Activated gamma-delta T cell treated with anti-CD3 and anti-CD28 coated beads, Interleukin-2, amount 50 U/mL, for 16 hours (primary cell): ENCODE results near the gene RAE1.
A peak's percentile ranks its signal among the peaks of the same experiment; 100 is the strongest.
"Not testable (repeated sequence)": the region's sequence is repeated elsewhere in the genome, so short reads cannot be mapped to it uniquely, and the experiment has no call there.

Experiments
- DNase-seq: peaks from one replicate; pipeline ENCODE4 v3.0.0-alpha.2; 2020; ENCODE audit warnings: low read depth

The RAE1 gene

DNA sequence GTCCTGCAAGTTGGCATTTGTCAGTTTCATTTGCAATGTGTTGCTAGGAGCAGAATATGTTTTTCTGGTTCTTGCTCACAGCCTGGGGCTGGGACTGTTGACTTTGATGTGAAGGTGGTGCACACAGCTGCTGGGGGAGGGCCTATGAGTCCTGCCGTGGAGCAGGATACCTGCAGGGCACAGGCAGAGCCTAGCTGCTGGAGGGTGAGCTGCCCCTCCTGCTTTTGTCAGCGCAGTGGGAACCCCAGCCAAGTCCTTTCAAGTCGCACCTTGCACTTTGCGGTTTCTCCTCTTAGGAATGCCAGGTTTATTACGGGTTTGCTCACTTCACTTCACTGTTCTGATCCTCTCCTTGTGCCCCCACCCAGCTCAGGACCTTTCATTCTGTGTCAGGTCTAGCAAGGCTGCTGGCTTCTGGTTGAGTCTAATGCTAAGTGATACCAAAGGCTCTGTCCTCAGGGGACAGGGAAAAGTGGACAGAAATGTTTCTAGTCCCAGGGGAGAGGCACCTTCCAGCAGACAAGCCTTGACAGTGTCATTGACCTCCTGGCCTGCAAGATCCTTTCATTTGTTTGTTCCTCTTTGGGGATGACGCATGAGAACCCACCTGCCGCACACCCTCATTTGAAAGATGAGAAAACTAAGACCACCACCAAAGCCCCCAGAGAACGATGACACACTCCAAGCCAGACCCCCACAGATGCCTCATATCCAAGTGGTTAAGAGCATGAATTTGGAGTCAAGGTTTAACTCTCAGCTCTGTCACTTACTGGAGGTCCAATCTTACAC, 24.2 kb upstream of the RAE1 start:
- DNase-seq: no peak

DNA sequence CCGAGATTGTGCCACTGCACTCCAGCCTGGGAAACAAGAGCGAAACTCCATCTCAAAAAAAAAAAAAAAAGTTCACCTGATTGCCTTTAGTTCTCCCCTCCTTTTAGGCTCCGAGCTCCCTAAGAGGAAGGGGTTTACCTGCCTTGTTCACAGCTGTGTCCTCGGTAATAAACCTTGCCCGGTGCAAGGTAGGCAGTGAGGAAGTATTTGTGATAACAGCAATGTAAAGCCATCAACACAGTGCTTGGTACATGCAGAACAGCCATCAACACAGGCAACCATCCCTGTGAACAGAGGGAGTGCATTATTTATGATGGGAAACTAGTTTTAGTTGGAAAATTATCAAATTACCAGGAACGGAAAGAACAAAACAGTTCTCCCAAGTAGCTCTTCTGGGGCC, 23.2 kb upstream of the RAE1 start:
- DNase-seq: no peak

DNA sequence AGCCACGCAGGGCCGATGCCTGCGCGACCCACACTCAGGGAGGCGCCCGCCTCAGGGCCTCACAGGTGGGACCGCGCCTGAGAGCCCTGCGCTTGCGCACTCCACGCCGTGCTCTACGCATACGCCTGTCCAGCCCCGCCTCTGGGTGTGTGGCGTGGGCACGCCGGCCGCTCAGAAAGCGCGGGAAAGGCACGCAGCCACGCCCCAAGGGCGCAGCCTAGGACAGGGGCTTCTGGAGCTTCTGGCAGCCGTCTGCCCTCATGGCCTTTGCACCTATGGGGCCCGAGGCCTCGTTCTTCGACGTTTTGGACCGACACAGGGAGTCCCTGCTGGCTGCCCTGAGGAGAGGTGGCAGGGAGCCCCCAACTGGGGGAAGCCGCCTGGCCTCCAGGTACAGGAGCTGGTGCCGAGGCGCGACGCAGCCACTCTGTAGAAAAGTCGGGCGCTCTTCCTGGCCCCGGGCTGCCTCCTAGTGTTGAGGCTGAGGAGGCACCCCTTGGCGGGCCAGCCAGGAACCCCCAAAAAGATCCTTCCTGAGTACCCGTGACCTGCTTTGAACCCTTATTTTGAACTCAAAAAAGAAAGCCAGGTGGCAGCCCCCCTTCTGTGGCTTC, 21.3 kb upstream of the RAE1 start, which contains the start of gene SPO11:
TSS of gene SPO11 (plus strand) at position 196 of the 614 bp plus-strand sequence. CDS start at position 261, 65 bp downstream.
- DNase-seq: no peak

- no peak for DNase-seq
Measured at GRCh38 chr20:57330998-57331397, 20.1 kb upstream of the RAE1 start.

DNA sequence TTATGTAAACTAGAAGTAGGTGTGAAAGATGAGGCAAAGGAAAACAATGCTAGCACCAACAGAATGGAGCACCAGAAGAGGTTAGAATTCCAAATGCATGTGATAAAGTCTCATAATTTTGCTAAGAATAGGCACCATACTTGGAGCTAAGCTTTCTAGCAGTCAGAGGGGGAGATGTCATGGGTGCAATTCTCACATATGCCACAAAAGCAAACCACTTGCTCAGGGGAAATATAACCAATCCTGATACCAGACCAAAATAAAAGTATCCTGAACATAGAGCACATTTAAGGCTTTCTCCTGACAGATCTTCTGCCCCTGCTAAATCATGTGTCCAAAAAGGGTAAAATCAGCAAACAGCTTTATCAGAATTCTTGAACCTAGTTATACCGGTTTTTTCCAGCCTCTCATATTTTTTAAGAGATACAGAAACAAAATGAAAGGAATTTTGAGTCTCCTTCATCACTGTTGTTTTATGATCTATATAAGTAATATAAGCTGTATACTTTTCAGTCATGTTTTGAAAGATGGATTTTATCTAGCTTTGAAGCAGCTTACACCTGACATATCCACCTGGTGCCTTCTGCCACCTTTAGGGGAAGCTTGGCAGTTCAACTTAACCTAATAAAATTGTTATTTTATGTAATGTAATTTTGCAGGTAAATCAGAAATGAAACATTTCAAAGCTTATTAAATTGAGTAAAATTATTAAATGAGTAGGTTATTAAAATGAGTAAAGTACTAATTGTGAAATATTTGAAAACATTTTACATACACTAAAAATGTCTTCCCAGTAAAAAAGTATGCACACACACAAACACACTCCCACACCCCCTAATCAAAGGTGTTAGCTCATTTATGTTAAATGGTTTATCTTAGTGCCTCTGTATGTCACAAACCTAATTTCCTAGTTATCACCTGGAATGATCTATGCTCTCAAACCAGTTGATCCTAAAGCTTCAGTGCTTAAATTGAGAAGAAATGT, 18.7 kb upstream of the RAE1 start:
- no peak for DNase-seq

DNA sequence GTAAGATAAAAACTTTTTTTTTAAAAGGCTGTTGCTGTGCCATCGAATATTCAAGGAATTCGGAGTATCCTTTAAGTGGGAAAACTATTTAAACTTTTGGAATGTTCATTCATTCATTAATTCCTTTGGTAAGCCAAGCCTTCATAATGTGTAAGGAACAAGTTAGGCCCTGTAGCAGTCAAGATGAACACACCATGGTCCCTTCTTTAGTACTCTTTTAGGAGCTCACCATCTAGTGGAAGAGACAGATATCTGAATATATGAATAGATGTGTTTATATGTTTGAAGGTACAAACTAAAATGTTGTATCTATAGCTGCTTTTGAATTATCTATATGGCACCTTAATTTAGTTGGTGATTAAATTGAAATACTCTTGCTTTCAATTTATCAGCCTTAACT, 15.7 kb upstream of the RAE1 start:
- no peak for DNase-seq

DNA sequence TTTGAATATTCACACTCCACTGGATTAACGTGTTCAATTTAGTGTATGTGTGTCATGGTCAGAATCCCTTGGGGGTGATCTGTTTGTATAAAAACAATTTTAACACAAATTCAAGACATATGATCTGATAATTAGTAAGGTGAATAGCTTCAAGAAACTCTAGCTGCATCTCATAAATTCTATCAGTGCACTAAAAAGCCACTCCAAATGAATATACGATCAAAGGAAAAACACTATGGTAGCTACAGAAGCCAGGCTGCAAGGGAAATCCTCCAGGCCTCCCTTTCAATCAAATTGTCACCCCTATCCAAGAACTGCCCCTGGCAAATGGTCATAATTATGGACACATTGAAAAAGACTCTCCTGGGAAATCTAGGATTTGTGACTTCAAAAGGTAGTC, 9.4 kb upstream of the RAE1 start:
- no peak for DNase-seq

- no peak for DNase-seq
Measured at GRCh38 chr20:57342829-57343228, 8.2 kb upstream of the RAE1 start.

DNA sequence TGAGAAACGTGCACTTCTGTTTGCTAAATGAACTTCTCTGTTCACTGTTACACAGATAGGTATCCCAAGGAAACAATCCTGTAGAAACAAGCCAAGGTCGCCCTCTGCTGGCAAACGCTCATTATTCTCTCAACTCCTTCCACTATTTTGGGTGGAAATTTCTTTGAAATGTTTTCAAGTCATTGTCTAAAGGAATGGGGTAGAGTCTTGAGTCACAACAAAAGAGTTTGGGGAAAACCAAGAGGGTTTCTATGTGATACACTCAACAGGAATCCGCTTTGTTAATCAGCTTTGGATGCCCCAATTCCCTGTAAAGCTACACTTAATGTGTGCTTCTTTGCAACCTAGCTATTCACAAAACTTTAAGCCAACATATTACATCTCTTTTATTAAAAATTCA, 4.6 kb upstream of the RAE1 start:
- peak; percentile 40 for DNase-seq

DNA sequence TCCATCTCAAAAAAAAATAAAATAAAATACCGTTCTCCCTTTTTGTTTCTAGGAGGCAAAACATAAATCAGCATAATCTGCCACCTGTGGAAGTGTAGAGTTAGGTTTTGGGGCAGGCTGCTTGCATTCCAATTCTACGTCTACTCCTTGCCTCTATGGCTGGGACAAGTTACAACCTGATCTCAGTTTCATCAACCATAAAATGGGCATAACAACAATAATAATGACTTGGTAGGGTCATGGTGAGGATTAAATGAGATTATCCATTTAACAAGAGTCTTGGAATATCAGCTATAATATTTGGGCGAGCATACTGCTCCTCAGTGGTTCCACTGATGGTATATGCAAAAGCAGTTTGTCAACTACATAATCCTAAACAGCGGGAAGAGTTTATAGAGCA, 3.7 kb upstream of the RAE1 start:
- DNase-seq: no peak

- not testable (repeated sequence) for DNase-seq
Measured at GRCh38 chr20:57348200-57348921, 2.7 kb upstream of the RAE1 start.

DNA sequence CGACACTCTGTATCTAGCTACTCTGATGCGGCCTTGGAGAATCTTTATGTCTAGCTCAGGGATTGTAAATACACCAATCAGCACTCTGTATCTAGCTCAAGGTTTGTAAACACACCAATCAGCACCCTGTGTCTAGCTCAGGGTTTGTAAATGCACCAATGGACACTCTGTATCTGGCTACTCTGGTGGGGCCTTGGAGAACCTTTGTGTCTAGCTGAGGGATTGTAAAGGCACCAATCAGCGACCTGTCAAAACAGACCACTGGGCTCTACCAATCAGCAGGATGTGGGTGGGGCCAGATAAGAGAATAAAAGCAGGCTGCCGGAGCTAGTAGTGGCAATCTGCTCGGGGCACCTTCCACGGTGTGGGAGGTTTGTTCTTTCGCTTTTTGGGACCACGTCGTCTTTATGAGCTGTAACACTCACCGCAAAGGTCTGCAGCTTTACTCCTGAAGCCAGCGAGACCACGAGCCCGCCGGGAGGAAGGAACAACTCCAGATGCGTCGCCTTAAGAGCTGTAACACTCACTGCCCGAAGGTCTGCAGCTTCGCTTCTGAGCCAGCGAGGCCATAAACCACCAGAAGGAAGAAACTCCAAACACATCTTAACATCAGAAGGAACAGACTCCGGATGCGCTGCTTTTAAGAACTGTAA, 2.0 kb upstream of the RAE1 start:
- DNase-seq: not testable (repeated sequence)

DNA sequence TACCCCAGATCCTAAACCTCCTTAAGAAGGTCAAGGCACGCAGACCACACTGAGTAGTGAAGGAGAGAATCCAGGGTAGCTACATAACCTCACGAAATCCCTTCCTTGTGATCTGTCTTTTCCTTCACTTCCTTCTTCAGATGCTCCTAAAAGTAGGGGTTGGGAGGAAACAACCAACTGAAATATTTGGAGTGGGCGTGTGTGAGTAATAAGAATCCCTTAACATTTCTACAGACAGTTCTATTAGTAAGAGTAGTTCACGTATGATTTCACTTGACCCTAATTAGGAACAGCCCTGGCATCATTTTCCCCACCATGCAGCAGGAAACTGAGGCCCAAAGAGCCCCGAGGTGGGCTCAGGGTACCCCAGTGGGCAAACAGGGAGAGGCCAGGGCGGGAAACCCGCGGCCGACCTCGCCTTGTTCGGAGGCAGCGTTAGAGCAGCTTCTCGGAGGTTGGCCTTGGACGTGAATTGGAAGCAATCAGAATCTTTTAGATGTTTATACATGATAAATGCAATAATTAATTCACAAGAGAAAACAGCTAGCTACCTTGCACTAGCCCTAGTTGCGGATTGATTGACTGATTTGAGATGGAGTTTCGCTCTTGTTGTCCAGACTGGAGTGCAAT, 859 bp upstream of the RAE1 start:
- no peak for DNase-seq

DNA sequence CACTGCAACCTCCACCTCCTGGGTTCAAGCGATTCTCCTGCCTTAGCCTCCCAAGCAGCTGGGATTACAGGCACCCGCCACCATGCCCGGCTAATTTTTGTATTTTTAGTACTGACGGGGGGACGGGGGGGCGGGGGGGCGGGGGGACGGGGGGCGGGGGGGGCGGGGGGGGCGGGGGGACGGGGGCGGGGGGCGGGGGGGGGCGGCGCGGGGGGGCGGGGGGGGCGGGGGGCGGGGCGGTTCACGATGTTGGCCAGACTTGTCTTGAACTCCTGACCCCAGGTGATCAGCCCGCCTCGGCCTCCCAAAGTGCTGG, 371 bp upstream of the RAE1 start:
- DNase-seq: not testable (repeated sequence)

- DNase-seq: no peak
Measured at GRCh38 chr20:57352305-57352704, 1.2 kb downstream of the RAE1 start.

- DNase-seq: no peak
Measured at GRCh38 chr20:57353351-57353750, 2.3 kb downstream of the RAE1 start.

DNA sequence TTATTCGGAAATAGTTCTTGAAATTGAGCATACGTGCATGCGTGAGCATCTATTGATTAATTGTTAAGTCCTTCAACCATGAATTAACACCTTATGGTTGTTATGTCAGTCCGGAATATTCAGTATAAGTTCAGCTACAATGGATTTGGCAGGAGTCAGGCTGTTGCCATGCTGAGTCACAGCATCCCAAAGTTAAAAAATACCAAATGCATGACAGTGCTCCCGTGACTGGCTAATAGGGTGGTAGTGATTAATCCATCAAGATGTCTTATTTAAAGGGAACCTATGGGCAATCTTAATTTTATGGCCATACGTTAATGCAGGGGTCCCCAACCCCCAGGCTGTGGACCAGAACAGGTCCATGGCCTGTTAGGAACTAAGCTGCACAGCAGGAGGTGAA, 10.5 kb downstream of the RAE1 start:
- DNase-seq: no peak

GRCh38 chr20:57364451-57364850, 13.4 kb downstream of the RAE1 start:
- DNase-seq: no peak

- DNase-seq: no peak
Measured at GRCh38 chr20:57369596-57369995, 18.5 kb downstream of the RAE1 start.

DNA sequence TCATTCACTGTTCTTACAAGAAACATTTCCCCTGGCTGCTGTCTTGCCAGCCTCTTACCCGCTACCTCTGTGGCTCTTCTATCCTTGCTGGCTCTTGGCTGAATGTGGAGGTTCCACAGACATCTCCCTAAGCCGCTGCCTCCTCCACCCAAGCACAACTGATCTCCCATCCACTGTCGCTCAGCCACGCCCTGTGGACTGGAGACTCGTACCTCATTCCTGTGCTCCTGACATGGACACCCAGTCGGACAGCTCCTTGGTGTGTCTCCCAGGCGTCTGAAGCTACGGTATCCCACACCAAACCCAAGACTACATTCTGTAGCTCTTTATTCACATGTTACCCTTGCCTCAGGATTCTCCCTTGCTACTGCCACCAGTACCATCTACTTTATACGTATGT, 19.3 kb downstream of the RAE1 start:
- no peak for DNase-seq

DNA sequence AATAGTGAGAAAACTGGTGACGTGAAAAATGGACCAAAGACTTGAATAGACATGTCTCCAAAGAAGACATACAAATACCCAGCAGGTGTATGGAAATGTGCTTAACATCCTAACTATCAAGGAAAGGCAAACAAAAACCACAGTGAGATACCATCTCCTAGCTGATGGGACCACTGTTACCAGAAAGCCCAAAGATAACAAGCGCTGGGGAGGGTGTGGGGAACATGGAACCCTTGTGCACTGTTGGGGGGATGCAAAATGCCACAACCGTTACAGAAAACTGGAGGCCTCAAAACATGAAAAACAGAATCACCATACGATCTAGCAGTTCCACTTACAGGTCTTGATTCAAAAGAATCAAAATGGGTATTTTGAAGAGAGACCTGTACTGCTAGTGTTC, 20.3 kb downstream of the RAE1 start:
- no peak for DNase-seq
